Coronary artery (tissue), 2 donors: ENCODE data around the gene CHRNA4.

Source experiments
- DNase-seq: peaks from one replicate; pipeline ENCODE4 v3.0.0-alpha.2; 2017; ENCODE audit warnings: low spot score
- H3K27ac ChIP-seq, 2 donors: fragments of 200-600 bp; sonication (generic); one replicate each; pipeline ENCODE4 v1.5.1; 2016 to 2019
- H3K4me3 ChIP-seq: fragments of 200-600 bp; sonication (generic); 2 replicates; pipeline ENCODE4 v1.5.1; 2016; ENCODE audit warnings: mild to moderate bottlenecking, moderate library complexity
- TF ChIP-seq, protein P1 (sequence below): fragments of 200-600 bp; sonication (generic); IDR thresholded peaks from one replicate; pipeline ENCODE4 v1.5.1; 2019; ENCODE audit warnings: antibody characterized with exemption

The CHRNA4 gene

DNA sequence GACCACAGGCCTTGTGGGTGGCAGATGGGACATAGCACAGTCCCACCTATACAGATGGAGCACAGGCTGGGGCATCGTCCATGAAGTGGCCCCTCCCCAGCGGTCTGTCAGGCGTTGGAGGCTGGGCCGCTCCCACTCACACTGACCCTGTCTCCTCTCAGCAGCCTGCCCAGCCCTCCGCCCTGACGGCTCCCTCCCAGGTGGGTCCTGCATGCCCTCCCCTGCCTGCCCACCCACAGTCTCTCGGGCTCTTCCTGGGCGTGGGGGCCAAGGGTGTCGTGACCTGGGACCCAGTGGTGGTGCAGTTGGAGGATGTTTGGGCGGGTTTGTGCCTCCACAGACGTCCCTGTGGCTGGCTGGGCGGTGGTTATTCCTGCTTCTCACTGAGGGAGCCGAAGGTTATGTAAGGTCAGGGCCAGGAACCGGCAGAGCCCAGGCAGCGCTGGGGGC, 45.9 kb downstream of the CHRNA4 start:
- DNase-seq, result no peak
- Histone ChIP-seq H3K4me3 (no peak overlapping the region), H3K27ac (no peak overlapping the region)
- TF ChIP-seq, protein P1, sequence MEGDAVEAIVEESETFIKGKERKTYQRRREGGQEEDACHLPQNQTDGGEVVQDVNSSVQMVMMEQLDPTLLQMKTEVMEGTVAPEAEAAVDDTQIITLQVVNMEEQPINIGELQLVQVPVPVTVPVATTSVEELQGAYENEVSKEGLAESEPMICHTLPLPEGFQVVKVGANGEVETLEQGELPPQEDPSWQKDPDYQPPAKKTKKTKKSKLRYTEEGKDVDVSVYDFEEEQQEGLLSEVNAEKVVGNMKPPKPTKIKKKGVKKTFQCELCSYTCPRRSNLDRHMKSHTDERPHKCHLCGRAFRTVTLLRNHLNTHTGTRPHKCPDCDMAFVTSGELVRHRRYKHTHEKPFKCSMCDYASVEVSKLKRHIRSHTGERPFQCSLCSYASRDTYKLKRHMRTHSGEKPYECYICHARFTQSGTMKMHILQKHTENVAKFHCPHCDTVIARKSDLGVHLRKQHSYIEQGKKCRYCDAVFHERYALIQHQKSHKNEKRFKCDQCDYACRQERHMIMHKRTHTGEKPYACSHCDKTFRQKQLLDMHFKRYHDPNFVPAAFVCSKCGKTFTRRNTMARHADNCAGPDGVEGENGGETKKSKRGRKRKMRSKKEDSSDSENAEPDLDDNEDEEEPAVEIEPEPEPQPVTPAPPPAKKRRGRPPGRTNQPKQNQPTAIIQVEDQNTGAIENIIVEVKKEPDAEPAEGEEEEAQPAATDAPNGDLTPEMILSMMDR, result no peak

DNA sequence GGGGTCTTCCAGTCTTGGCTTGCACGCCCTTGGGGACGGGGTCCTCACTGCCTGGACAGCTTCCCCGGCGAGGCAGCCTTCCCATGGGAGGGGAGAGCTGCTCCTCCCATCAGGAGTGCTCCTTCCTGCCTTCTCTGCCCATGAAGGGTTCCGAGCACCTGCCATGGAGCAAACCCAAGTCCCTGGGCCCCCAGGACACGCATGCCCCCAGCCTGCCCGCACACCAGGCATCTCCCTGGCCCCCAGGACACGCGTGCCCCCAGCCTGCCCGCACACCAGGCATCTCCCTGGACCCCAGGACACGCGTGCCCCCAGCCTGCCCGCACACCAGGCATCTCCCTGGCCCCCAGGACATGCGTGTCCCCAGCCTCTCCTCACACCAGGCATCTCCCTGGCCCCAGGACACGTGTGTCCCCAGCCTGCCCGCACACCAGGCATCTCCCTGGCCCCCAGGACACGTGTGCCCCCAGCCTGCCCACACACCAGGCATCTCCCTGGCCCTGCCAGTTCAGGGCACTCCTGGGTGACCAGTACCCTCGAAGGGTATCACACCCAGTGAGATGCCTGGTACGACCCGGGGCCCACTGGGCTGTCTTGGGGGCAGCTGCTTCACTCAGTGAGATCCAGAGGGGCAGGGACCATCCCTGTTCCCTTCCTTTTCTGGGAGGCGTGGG, 46.4 kb downstream of the CHRNA4 start:
- DNase-seq, result no peak
- TF ChIP-seq, protein P1, result no peak
- no peak overlapping the region for H3K27ac ChIP-seq
- H3K4me3 ChIP-seq, result no peak overlapping the region

DNA sequence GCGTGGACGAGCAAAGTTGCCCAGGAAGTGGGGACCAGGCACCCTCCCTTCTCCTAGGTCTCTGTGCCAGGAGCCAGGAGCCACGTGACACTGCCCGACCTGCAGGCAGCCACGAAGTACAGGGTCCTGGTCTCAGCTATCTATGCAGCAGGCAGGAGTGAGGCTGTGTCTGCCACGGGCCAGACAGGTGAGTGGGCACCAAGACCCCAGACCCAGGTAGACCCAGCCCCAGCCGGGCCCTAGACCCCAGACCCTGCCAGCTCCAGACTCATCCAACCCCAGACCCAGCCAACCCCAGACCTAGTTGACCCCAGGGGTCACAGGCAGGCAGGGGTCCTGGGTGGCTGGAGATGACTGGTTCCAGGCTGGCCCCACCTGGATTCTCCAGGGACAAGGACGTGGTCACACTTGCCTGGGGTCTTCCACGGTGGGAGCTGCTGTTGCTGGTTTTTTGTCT, 47.1 kb downstream of the CHRNA4 start:
- no peak overlapping the region for H3K27ac ChIP-seq
- TF ChIP-seq, protein P1, result no peak
- no peak for DNase-seq
- H3K4me3 ChIP-seq, result no peak overlapping the region

DNA sequence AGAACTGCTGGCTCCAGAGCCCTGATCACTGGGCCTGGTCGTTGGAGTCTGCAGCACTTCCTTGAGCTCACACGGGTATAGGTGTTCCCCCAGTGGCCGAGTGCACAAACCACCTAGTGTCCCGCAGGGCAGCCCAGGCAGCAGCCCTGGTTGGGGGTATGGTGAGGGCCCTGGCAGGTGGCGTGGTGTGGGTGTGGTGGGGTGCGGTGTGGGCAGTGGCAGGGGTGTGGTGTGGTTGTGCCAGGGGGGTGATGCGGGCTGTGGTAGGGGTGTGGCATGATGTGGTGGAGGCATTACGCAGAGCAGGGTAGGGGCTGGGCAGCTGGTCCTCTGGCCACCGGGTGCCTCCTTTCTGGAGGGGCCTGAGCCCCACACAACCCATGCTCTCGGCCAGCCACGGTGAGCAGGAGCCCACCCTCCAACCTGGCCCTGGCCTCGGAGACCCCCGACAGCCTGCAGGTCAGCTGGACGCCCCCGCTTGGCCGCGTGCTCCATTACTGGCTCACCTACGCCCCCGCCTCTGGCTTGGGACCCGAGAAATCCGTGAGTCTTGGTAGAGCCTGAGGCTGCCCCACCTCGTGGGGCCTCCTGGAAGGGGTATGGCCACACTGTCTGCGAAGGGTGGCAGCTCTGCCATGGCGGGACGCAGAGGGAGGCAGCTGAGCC, 47.7 kb downstream of the CHRNA4 start:
- TF ChIP-seq, protein P1, result no peak
- no peak overlapping the region for H3K27ac ChIP-seq
- H3K4me3 ChIP-seq, result no peak overlapping the region
- DNase-seq, result no peak

DNA sequence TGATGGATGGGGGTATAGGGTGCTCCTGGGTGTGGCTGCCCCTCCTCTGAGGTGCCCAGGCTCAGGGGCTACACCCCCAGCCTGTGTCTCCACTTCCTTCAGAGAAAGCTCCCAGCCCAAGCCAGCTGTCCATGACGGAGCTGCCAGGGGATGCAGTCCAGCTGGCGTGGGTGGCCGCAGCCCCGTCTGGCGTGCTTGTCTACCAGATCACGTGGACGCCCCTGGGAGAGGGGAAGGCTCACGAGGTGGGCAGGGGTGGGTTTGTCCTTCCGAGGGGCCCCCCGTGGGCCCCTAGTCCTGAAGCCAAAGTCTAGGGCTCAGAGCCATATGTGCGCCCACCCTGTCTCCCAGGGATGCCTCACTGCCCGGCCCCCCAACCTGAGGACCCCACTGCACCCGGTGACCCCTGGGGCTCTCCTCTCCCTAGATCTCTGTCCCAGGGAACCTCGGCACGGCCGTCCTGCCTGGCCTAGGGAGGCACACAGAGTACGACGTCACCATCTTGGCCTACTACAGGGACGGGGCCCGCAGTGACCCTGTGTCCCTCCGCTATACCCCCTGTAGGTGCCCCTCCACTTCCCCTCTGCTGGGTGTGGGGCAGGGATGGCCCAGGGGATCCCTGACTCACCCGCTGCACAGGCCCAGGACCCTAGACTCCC, 48.3 kb downstream of the CHRNA4 start:
- TF ChIP-seq, protein P1, result no peak
- DNase-seq, result no peak

DNA sequence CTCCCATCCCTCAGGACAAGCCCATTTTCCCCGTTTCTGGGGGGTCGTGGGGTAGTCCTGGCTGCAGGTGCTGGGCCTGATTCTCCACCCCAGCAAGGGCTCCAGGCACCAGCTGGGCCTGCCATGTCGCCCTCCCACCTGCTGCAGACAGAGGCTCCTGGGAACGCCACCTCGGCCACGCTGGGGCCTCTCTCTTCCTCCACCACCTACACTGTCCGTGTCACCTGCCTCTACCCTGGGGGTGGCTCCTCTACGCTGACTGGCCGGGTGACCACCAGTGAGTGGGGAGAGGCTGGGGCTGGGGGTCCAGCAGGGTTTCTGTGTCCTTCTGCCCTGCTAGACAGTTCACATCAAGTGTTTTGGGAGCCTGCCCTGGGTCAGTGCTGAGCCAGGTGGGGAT, 48.9 kb downstream of the CHRNA4 start:
- no peak for DNase-seq
- TF ChIP-seq, protein P1, result no peak
- Histone ChIP-seq H3K27ac (no peak overlapping the region), H3K4me3 (no peak overlapping the region)

More for the DNA sequence above, 48.3 kb downstream of the CHRNA4 start:
- H3K4me3 ChIP-seq, result no peak overlapping the region
- no peak overlapping the region for H3K27ac ChIP-seq
